PC-3 (cell line): ENCODE data around the gene CDH4. TPM values are rescaled to one million over a fixed set of nuclear protein-coding genes. Genes with fewer than 3 reads are reported as not detected.

Experiments used
- ATAC-seq: fragments of 200-7000 bp; cut with Tn5 transposase; 2 replicates; pipeline ENCODE4 v1.9.1; 2020; ENCODE audit warnings: mild to moderate bottlenecking, moderate library complexity
- BruUV-seq: library from RNA; stranded (reverse); fragments of 400-500 nt; replicated peaks from 2 replicates; lab custom pipeline; 2021; lab: Mats Ljungman, UMichigan
- CTCF ChIA-PET: fragments of 300-600 bp; sonication (Branson Sonifier 250); formaldehyde crosslinking; loops from one replicate; lab custom pipeline; 2022; ENCODE audit warnings: antibody characterized with exemption; lab: Charles Lee
- POLR2A ChIA-PET: fragments of 300-600 bp; sonication (Branson Sonifier 250); formaldehyde crosslinking; loops from one replicate; lab custom pipeline; 2022; ENCODE audit warnings: antibody characterized with exemption; ENCODE audit not compliant: unreplicated experiment; lab: Charles Lee
- DNase-seq: peaks from one replicate; pipeline ENCODE4 v3.0.0-alpha.2; 2015
- H2AFZ ChIP-seq: fragments of 300-600 bp; sonication (generic); 2 replicates; pipeline ENCODE4 v1.6.0; 2016; ENCODE audit warnings: antibody characterized with exemption, low read length
- H3F3A ChIP-seq: fragments of 300-600 bp; sonication (generic); one replicate; pipeline ENCODE4 v1.6.0; 2017; ENCODE audit warnings: antibody characterized with exemption, low read length, control low read depth, mild to moderate bottlenecking; ENCODE audit not compliant: unreplicated experiment
- H3K27ac ChIP-seq: fragments of 300-600 bp; sonication (generic); 2 replicates; pipeline ENCODE4 v1.5.1; 2016; ENCODE audit warnings: mild to moderate bottlenecking, low read length
- H3K27me3 ChIP-seq: fragments of 300-600 bp; sonication (generic); 2 replicates; pipeline ENCODE4 v1.6.1; 2016; ENCODE audit warnings: low read length, mixed read lengths
- H3K36me3 ChIP-seq: fragments of 300-600 bp; sonication (generic); 2 replicates; pipeline ENCODE4 v1.6.1; 2016; ENCODE audit warnings: low read depth, mixed run types, low read length, mixed read lengths
- H3K4me1 ChIP-seq: fragments of 300-600 bp; sonication (generic); 2 replicates; pipeline ENCODE4 v1.5.1; 2016; ENCODE audit warnings: low read length; ENCODE audit not compliant: insufficient read depth
- H3K4me2 ChIP-seq: fragments of 300-600 bp; sonication (generic); 2 replicates; pipeline ENCODE4 v1.6.0; 2016; ENCODE audit warnings: low read length
- H3K4me3 ChIP-seq: fragments of 300-600 bp; sonication (generic); 2 replicates; pipeline ENCODE4 v1.5.1; 2016; ENCODE audit warnings: mild to moderate bottlenecking, low read length, mixed read lengths
- H3K79me2 ChIP-seq: fragments of 300-600 bp; sonication (generic); 2 replicates; pipeline ENCODE4 v1.6.1; 2017; ENCODE audit warnings: low read length, mixed read lengths
- H3K9ac ChIP-seq: fragments of 300-600 bp; sonication (generic); 2 replicates; pipeline ENCODE4 v1.6.0; 2016; ENCODE audit warnings: mild to moderate bottlenecking, low read length
- H3K9me2 ChIP-seq: fragments of 300-600 bp; sonication (generic); replicated peaks from 2 replicates; pipeline ENCODE4 v1.6.1; 2016; ENCODE audit warnings: mixed run types, low read length, mixed read lengths
- H3K9me3 ChIP-seq: fragments of 300-600 bp; sonication (generic); 2 replicates; pipeline ENCODE4 v1.6.1; 2016; ENCODE audit warnings: low read length, mixed read lengths
- H4K20me1 ChIP-seq: fragments of 300-600 bp; sonication (generic); 2 replicates; pipeline ENCODE4 v1.6.1; 2016; ENCODE audit warnings: low read length, mixed read lengths
- EZH2 ChIP-seq: fragments of 300-600 bp; sonication (generic); IDR thresholded peaks from one replicate; pipeline ENCODE4 v1.6.1; 2017; ENCODE audit warnings: antibody characterized with exemption, mild to moderate bottlenecking, low read length; ENCODE audit not compliant: unreplicated experiment
- EZH2phosphoT487 ChIP-seq: fragments of 300-600 bp; sonication (generic); IDR thresholded peaks from 2 replicates; pipeline ENCODE4 v1.6.1; 2018; ENCODE audit warnings: mild to moderate bottlenecking, antibody characterized with exemption, low read length, borderline replicate concordance
- intact Hi-C: fragments of 100-400 bp; cut with micrococcal nuclease; formaldehyde crosslinking; loops from 2 replicates; pipeline ENCODE4 v1.9.0; 2023
- total RNA-seq: library from RNA; depleted of rRNA; stranded (reverse); fragments of >200 nt; gene quantifications from 2 replicates; pipeline ENCODE4 v1.2.3, GENCODE V29; 2014
- TF ChIP-seq, protein P1 (sequence below): fragments of 300-600 bp; sonication (generic); conservative IDR thresholded peaks from 2 replicates; pipeline ENCODE4 v1.5.1; 2017; ENCODE audit warnings: antibody characterized with exemption, low read depth, mild to moderate bottlenecking, low read length

Gene CDH4
- total RNA-seq, 1 experiment from 2014 or later: not detected

DNA sequence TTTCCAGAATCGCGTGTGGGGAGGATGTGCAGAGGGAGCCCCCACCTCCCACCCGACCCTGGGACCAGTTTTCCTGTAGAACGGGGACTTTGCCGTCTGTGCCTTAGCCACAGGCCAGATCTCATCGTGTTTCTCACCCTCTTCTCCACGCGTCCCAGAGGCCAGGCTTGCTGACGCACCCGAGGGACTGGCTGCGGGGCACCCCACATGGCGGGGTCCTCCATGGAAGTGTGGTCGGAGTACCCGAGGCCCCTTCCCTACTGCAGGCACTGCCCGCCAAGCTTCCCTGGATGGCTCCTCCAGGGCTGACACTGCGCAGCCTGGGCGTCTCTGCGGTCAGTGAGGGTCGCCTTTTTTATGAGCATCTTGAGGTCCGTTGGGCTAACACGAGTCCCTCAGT, 346.5 kb downstream of the CDH4 start:
- H3K4me1 ChIP-seq: no peaks in the 10 kb centered on the region
- no peaks in the 10 kb centered on the region for H3F3A ChIP-seq
- ChIA-PET POLR2A (no interaction called here), CTCF (no interaction called here)
- ATAC-seq (no peak), DNase-seq (no peak)
- no peak overlapping the region for H2AFZ ChIP-seq
- H3K9me3 ChIP-seq: no peaks in the 10 kb centered on the region; the same call in 1 of the 2 replicates
- no peak for TF ChIP-seq EZH2phosphoT487
- no peak for TF ChIP-seq EZH2
- TF ChIP-seq, protein P1, sequence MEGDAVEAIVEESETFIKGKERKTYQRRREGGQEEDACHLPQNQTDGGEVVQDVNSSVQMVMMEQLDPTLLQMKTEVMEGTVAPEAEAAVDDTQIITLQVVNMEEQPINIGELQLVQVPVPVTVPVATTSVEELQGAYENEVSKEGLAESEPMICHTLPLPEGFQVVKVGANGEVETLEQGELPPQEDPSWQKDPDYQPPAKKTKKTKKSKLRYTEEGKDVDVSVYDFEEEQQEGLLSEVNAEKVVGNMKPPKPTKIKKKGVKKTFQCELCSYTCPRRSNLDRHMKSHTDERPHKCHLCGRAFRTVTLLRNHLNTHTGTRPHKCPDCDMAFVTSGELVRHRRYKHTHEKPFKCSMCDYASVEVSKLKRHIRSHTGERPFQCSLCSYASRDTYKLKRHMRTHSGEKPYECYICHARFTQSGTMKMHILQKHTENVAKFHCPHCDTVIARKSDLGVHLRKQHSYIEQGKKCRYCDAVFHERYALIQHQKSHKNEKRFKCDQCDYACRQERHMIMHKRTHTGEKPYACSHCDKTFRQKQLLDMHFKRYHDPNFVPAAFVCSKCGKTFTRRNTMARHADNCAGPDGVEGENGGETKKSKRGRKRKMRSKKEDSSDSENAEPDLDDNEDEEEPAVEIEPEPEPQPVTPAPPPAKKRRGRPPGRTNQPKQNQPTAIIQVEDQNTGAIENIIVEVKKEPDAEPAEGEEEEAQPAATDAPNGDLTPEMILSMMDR: no peak
- H3K4me2 ChIP-seq: no peak overlapping the region
- H3K4me3 ChIP-seq: no peak overlapping the region
- H3K9me2 ChIP-seq: no peaks in the 10 kb centered on the region
- intact Hi-C loops: no loop called here
- no peaks in the 10 kb centered on the region for H3K79me2 ChIP-seq
- no peaks in the 10 kb centered on the region for H3K36me3 ChIP-seq
- no peak overlapping the region for H3K9ac ChIP-seq
- no TSS peak for BruUV-seq
- H3K27ac ChIP-seq: no peak overlapping the region
- peaks cover 34% of the 10 kb centered on the region for H3K27me3 ChIP-seq
- H4K20me1 ChIP-seq: no peaks in the 10 kb centered on the region

DNA sequence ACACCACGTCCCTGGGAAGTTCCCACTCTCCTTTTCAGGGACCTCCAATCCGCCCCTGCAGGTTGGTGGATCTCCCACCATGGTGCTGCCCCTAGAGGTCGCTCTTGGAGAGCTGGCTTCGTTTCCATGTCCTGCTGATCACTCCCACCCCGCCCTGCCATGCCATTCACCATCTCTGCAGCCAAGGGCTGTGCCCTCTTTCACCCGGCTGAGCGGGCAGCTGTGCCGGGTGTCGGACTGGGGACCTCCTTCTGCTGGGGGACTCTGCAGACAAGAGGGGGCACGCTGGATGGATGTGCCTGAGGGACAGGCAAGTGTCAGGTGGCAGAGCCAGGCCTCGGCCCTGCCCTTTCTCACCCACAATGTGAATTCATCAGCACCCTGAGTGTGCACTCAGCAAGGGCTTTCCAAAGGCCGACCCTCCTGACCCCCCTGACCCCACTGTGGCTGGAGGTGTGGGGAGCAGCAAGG, 347.0 kb downstream of the CDH4 start:
- no TSS peak for BruUV-seq
- POLR2A ChIA-PET: no interaction called here

DNA sequence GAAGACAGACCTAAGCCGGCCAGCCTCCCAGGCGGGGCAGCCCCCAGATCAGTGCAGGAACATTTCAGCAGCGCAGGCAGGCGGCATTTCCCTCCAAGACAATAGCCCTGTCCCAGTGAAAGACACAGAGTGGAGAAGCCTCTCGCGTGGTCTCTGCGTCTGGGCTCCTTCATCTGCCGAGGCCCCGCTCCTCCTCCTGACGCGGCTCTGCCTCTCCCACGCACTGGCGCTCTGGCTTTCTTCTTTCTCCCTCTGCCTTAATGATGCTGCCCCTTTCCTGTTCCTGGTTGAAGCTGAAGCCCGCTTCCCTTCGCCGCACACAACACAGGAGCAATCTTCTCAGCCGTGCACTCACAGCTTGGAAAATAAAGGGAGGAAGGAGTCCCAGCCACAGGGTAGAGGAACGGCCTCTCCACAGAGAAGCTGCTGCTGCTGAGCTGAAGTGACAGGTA, 347.5 kb downstream of the CDH4 start:
- Histone ChIP-seq H3K79me2 (no peaks in the 10 kb centered on the region), H3K4me2 (no peak overlapping the region), H3K27ac (no peak overlapping the region), H4K20me1 (no peaks in the 10 kb centered on the region), H3K9me2 (no peaks in the 10 kb centered on the region), H3F3A (no peaks in the 10 kb centered on the region), H3K27me3 (peaks cover 34% of the 10 kb centered on the region), H2AFZ (no peak overlapping the region), H3K36me3 (no peaks in the 10 kb centered on the region), H3K4me1 (no peaks in the 10 kb centered on the region), H3K9me3 (no peaks in the 10 kb centered on the region; the same call in 1 of the 2 replicates), H3K9ac (no peak overlapping the region), H3K4me3 (no peak overlapping the region)
- ChIA-PET CTCF (no interaction called here), POLR2A (no interaction called here)
- intact Hi-C loops: no loop called here
- DNase-seq (no peak), ATAC-seq (no peak)
- TF ChIP-seq EZH2 (no peak), EZH2phosphoT487 (no peak)
- TF ChIP-seq, protein P1: no peak
- no TSS peak for BruUV-seq

More for the DNA sequence above, 347.0 kb downstream of the CDH4 start:
- Histone ChIP-seq H3K9me2 (no peaks in the 10 kb centered on the region), H4K20me1 (no peaks in the 10 kb centered on the region), H3K4me1 (no peaks in the 10 kb centered on the region), H3K79me2 (no peaks in the 10 kb centered on the region), H3K9ac (no peak overlapping the region), H3K4me3 (no peak overlapping the region), H3K27ac (no peak overlapping the region), H3K27me3 (peaks cover 34% of the 10 kb centered on the region), H3K36me3 (no peaks in the 10 kb centered on the region), H2AFZ (no peak overlapping the region), H3K4me2 (no peak overlapping the region), H3K9me3 (no peaks in the 10 kb centered on the region; the same call in 1 of the 2 replicates), H3F3A (no peaks in the 10 kb centered on the region)
- ATAC-seq: no peak
- CTCF ChIA-PET: no interaction called here
- TF ChIP-seq, protein P1: peak; percentile 25; the same call in 1 of the 2 replicates
- no peak for TF ChIP-seq EZH2phosphoT487
- DNase-seq: no peak
- intact Hi-C loops: no loop called here
